RWPE2 (cell line): ENCODE measurements around the gene ENHO.

Source experiments
- ATAC-seq: fragments of 200-7000 bp; cut with Tn5 transposase; 3 replicates; pipeline ENCODE4 v1.9.1; 2021; ENCODE audit warnings: low read depth
- DNase-seq: peaks from one replicate; pipeline ENCODE4 v3.0.0-alpha.2; 2020; ENCODE audit warnings: low spot score
- H3K27ac ChIP-seq: fragments of 450-650 bp; 2 replicates; pipeline ENCODE4 v1.5.1; 2017; ENCODE audit warnings: mild to moderate bottlenecking; ENCODE audit not compliant: poor library complexity, severe bottlenecking
- H3K27me3 ChIP-seq: fragments of 250-450 bp; sonication (Bioruptor Pico); 2 replicates; pipeline ENCODE4 v1.5.1; 2021; ENCODE audit warnings: mild to moderate bottlenecking, moderate library complexity; ENCODE audit not compliant: insufficient read depth, poor library complexity, severe bottlenecking
- H3K36me3 ChIP-seq: fragments of 250-450 bp; sonication (Bioruptor Pico); 2 replicates; pipeline ENCODE4 v1.5.1; 2020; ENCODE audit warnings: low read depth, mild to moderate bottlenecking, moderate library complexity
- H3K4me1 ChIP-seq: fragments of 250-450 bp; sonication (Bioruptor Pico); 2 replicates; pipeline ENCODE4 v1.5.1; 2021; ENCODE audit warnings: mild to moderate bottlenecking, moderate library complexity; ENCODE audit not compliant: insufficient read depth, poor library complexity, severe bottlenecking
- H3K4me3 ChIP-seq: fragments of 250-450 bp; sonication (Bioruptor Pico); 2 replicates; pipeline ENCODE4 v1.5.1; 2021; ENCODE audit warnings: mild to moderate bottlenecking, moderate library complexity; ENCODE audit not compliant: severe bottlenecking
- H3K9me3 ChIP-seq: fragments of 250-450 bp; sonication (Bioruptor Pico); 2 replicates; pipeline ENCODE4 v1.5.1; 2021; ENCODE audit warnings: mild to moderate bottlenecking, moderate library complexity; ENCODE audit not compliant: severe bottlenecking
- CTCF ChIP-seq: fragments of 450-650 bp; IDR thresholded peaks from one replicate; pipeline ENCODE4 v1.5.1; 2017; ENCODE audit warnings: mild to moderate bottlenecking, moderate library complexity; ENCODE audit not compliant: poor library complexity, severe bottlenecking

The ENHO gene

DNA sequence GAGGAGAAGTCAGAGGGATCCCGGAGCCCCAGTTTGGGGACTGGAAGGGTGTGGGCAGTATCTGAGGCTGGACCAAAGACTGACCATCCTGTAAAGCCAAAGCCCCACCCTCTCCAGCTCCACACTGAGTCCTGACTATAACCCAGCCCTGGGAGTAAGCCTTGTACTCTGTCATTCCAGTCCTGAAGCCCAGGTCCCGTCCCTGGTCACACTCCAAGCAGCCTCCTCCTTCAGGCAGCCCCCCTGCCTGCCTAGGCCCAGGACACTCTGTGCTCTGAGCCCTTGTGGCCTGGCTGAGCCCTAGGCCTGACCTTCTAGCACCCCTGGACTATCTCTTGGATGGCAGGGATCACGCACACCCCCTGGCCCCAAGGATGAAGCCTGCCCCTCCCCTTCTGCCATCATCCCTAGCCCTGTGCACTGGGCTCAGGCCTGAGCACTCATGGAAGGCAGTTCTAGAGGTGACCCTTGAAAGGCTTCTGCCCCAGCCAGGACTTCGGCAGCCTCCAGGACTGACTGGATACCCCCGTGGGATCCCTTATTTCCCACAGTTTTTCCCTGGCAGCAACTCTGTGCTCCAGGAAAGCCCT is 28.0 kb upstream of the ENHO start:
- DNase-seq (no peak), ATAC-seq (no peak)
- Histone ChIP-seq H3K4me1 (no peaks in the 10 kb centered on the region), H3K36me3 (no peaks in the 10 kb centered on the region), H3K27me3 (no peaks in the 10 kb centered on the region), H3K4me3 (no peak overlapping the region), H3K9me3 (no peaks in the 10 kb centered on the region), H3K27ac (no peak overlapping the region)
- no peak for TF ChIP-seq CTCF

DNA sequence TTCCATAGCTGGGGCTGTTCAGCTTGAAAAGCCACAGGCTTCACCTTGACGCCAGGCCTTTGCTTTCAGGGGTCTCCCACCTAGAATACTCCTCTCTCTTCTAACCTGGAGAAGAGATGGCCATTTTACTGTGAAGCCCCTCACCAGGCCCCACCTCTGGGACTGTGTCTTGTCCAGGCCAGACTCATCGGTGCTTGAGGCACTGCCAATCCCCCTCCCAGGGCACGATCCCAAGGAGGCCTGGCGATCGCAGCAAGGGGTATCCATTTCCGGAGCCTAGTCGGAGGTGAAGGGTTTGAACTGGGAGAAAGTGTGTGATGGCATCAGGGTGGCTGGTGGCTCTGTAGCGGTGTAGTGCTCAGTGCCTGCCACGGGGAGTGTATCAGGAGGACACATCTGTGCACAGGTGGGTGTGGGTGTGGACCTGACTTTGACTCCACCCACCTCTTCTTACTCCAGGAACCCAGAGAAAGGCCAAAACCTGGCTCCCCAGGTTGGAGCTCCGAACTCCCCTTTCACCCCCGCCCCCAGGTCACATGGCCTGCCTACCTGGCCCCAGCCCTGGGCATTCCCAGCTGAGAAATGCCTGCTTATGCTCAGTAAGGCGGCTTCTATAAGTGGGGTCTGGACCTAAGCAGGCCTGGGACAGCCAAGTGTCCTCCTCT is 27.4 kb upstream of the ENHO start:
- Histone ChIP-seq H3K27me3 (no peaks in the 10 kb centered on the region), H3K36me3 (no peaks in the 10 kb centered on the region), H3K4me3 (no peak overlapping the region), H3K4me1 (no peaks in the 10 kb centered on the region), H3K27ac (no peak overlapping the region), H3K9me3 (no peaks in the 10 kb centered on the region)
- DNase-seq: peak; percentile 47
- ATAC-seq: no peak
- TF ChIP-seq CTCF: no peak

- Histone ChIP-seq H3K36me3 (no peaks in the 10 kb centered on the region), H3K27me3 (no peaks in the 10 kb centered on the region), H3K27ac (no peak overlapping the region), H3K9me3 (no peaks in the 10 kb centered on the region), H3K4me3 (no peak overlapping the region), H3K4me1 (no peaks in the 10 kb centered on the region)
- ATAC-seq (no peak), DNase-seq (peak; percentile 51)
- TF ChIP-seq CTCF: no peak
These were observed 26.6 kb upstream of the ENHO start for GRCh38 chr9:34549407-34549732.

- Histone ChIP-seq H3K9me3 (no peaks in the 10 kb centered on the region), H3K4me1 (no peaks in the 10 kb centered on the region), H3K36me3 (no peaks in the 10 kb centered on the region), H3K4me3 (no peak overlapping the region), H3K27ac (no peak overlapping the region), H3K27me3 (no peaks in the 10 kb centered on the region)
- peak; percentile 75; the same call in 2 of the 3 replicates for ATAC-seq
- peak; percentile 41 for DNase-seq
- peak; percentile 82 for TF ChIP-seq CTCF
These were observed 25.3 kb upstream of the ENHO start for GRCh38 chr9:34547960-34548611.
